HepG2 (cell line): ENCODE measurements around the gene PRXL2B.

Source experiments
- ZNF432 ChIP-seq: sonication (generic); formaldehyde crosslinking; IDR thresholded peaks from 2 replicates; pipeline ENCODE4 v1.5.0; 2020; ENCODE audit warnings: missing genetic modification reagents, mild to moderate bottlenecking, borderline replicate concordance
- ZNF563 ChIP-seq: sonication (generic); formaldehyde crosslinking; IDR thresholded peaks from 2 replicates; pipeline ENCODE4 v1.8.0; 2022; ENCODE audit warnings: mild to moderate bottlenecking, moderate library complexity, missing genetic modification reagents
- TF ChIP-seq, protein P1 (sequence below): sonication (generic); formaldehyde crosslinking; IDR thresholded peaks from 2 replicates; pipeline ENCODE4 v1.5.0; 2020; ENCODE audit warnings: mild to moderate bottlenecking, missing genetic modification reagents, moderate library complexity

DNA sequence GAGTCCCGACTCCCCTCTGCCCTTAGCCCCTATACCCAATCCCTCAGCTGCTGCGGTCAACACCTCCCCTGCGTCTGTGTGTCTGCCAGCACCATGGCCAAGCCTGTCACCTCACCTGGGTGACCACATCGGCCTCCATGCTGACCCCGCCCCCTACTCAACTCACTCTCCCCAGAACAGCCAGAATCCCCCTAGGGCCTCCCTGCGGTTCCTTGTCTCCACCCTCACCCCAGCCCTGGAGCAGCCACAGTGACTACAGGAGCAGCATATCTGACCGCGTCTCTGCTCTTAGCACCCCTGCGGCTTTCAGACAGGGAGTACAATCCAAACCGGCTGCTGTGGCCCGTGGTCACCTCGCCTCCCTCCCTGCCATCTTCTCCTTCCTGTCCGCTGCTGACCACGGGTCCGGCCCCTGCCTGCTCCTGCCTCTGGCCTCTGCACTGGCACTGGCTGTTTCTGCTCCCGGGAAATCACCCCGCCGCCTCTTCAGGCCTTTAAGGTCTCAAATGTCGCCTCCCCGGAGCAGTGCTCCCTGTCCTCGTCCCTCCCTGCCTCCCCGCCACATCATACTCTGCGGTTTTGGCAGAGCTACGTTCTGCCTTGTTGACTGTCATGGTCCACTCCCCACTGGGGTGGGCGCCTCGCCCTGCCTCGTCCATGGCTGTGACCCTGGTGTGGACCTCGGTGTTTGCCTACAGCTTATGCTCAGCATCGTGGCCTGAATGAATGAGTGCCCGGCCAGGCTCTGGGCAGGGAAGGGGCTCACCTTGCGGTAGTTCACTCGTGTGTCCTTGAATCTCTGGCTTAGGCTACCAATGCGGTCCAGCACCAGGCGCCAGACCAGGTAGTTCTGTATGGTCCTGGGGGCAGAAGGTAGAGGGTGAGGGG lies 11.1 kb downstream of the PRXL2B start:
- no peak for TF ChIP-seq ZNF432 (CRISPR knock-in tag)
- TF ChIP-seq, protein P1, sequence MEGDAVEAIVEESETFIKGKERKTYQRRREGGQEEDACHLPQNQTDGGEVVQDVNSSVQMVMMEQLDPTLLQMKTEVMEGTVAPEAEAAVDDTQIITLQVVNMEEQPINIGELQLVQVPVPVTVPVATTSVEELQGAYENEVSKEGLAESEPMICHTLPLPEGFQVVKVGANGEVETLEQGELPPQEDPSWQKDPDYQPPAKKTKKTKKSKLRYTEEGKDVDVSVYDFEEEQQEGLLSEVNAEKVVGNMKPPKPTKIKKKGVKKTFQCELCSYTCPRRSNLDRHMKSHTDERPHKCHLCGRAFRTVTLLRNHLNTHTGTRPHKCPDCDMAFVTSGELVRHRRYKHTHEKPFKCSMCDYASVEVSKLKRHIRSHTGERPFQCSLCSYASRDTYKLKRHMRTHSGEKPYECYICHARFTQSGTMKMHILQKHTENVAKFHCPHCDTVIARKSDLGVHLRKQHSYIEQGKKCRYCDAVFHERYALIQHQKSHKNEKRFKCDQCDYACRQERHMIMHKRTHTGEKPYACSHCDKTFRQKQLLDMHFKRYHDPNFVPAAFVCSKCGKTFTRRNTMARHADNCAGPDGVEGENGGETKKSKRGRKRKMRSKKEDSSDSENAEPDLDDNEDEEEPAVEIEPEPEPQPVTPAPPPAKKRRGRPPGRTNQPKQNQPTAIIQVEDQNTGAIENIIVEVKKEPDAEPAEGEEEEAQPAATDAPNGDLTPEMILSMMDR (CRISPR knock-in tag) = no peak
- no peak for TF ChIP-seq ZNF563
